COR-L47 (cell line): Measurements from ENCODE around the gene KRTAP10-5.
A peak's percentile ranks its signal among the peaks of the same experiment; 100 is the strongest.
"Not testable (repeated sequence)": the region's sequence is repeated elsewhere in the genome, so short reads cannot be mapped to it uniquely, and the experiment has no call there.

ENCODE experiments used
- DNase-seq: peaks from one replicate; lab custom pipeline; 2025; lab: John Stamatoyannopoulos, UW

Gene KRTAP10-5

DNA sequence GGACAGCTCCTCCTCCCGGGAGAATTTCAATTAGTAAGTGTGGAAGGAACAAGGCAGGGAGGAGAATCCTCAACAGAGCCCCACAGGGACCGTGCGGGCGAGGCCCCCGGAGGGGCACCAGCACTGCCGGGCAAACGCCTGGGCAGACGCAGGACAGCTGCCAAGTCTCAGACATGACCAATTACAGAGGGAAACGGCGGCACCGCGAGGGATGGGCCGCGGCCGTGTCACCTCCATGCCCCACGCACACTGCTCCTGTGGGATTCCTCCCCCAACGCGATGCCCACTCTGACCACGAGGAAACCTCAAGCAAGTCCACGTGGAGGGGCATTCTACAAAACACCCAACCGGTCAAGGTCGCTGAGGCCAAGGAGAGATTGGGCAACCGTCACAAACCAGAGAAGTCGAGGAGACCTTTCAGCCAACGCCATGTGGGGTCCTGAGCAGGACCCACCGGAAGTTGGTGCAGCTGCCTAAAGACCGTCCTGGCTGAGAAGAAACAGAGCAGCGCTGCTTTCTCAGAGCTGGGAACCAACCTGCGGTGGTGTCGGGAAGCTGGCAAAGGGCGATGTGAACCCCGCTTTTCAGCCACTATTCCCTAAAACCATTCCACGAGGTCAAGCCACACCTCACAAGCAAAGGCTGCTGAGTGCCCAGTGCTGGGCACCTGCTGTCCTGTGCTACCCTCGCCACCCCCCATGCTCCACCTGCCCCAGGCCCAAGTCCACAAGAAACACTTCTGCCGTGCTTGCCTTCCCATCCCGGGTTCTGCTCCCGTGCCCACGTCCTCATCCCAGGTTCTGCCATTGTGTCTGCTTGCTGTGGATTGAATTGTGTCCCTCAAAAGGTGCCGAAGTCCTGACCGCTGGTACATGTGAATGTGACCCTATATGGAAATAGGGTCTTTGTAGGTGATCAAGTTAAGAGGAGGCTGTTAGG lies 8.3 kb downstream of the KRTAP10-5 start:
- no peak for DNase-seq

DNA sequence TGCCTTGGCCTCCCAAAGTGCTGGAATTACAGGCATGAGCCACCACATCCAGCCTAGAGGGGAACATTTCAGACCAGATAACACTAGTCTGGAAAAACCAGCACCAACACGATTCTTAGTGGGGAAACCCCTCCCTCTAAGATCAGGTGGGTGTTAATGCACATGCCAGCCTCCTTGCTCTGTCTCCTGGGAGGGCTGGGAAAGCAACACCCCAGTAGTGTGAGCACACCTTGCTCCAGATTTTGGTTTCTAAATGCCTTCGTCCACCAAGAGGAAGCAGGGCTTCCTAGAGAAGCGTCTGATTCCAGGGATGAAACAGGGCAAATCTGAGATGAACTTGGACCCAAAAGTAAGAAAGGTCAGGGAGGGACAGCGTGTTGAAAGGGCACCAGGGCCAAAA lies 9.1 kb downstream of the KRTAP10-5 start:
- DNase-seq, result no peak

DNA sequence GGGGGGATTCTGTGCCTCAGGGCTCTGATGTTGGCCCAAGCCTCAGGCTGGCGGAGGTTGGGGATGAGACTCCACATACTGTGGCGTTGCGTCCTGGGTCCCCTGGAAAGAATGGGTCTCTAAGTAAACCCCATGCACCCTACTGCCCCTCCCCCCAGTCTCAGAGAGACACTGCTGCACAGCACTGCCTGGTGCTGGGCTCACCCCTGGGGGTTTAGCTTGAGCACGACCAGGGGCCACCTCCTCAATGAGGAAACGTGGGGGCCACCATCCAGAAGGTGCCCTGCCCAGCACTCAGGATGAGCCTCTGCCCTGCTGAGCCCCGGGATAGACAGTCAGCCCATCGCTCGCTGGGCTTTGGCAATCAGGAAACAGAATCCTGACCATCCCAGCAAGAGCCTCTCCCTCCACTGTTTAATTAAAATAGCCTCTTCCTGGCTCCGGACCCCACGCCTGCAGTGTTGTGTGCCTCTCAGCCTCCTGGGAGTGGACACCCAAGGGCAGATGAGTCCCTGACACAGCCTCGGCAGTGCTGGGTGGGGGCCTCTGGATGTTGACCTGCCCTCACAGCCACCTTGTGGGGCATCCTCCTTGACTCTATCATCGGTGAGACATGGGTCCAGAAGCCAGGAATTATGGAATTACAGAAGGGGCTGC lies 10.4 kb downstream of the KRTAP10-5 start:
- DNase-seq, result no peak

DNA sequence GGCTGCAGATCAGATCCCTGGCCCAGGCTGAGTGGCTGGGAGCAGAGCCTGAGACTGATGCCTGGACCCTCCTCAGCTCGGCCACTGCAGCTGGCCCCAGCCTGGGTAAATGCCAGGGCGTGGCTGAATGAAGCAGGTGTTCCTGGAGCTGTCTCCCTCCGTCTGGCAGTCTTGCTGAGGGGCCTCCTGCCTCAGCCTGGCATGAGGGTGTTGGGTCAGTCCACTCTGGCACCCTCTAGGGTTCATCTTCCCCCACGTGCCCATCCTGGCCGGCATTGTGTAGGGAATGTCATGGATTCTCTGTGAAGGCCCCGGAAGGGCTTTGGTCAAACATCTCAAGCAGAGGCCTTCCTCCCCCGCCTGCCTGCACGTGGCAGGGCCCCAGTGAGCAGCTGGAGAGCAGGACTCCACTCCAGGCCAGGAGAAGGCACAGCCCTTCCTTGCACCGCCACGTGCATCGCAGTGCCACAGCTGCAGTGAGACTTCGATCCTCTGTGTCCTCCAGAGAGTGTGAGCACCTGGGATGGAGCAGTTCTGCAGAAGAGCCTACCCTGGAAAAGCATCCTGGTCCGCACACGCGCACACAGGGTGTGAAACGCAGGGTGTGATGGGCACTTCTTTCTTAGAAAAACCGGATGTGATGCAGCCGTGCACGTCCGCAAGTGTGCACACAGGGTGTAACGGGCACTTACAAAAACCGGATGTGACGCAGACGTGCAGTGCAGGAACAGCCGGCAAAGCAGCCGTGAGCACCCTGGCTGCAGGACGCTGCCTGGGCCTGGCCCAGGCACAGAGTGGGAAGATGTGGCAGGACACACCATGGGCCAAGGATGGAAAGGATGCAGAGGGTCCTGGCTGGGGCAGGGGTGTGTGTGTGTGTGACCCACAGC lies 11.5 kb downstream of the KRTAP10-5 start:
- peak; percentile 80 for DNase-seq

DNA sequence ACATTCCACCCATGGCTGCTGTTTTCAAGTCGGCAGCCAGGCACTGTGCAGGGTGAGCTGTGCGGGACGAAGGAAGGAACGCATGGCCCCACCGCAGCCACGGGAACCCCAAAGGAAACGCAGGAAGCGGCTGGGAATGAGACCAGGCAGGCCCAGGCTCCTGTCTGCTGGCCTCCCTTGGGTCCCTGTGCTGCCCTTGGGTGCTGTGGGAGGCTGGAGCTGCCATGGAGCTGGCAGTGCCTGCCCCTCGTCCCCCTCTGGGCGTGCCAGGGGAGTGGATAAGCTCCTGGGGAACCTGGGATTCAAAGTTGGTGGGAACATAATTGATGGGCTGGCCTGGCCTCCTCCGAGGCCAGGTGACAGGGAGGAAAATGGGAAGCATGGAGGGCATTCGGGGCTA lies 12.1 kb downstream of the KRTAP10-5 start:
- DNase-seq, result peak; percentile 60

DNA sequence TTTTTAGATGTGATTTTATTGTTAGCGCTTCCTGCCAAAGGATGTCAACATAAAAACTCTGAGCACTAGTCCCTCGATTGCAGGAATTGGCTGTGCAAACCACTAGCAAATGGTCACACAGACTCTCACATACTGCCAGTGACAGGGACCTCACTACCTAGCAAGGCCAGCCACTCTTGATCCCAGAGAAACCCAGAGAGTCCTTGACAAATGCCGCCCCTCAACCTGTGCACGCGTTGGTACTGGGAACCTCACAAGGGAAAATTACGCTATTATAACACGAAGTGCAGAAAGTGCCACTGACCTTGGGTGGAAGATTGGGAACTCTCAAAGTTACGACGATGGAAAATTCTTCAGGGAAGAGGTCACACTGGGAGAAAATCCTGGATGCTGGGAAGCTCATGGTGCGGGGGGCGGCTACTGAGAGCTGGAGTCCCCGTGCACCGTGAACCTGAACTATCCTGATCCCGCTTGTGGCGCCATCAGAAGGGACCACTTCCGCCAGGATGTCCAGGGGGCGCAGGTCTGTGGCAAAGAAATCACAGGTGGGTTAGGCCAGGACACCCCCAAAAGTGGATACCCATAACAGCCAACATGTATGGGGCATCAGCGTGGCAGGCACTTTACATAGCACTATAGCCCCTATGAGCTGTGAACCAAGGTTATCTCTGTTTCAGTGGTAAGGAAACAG lies 12.8 kb downstream of the KRTAP10-5 start:
- no peak for DNase-seq

DNA sequence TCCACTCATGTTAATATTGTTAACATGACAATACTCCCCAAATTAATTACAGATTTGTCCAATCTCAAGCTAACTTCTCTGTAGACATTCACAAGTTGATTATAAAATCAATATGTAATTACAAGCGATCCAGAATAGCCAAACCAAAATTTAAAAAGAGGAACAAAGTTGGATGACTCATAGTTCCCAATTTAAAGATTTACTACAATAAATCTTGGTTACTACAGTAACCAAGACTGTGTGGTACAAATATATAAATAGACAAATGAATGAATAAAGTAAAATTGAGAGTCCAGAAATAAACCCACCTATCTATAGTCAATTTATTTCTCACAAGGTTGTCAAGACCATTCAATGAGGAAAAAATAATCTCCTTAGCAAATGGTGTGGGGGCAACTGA lies 14.0 kb downstream of the KRTAP10-5 start:
- no peak for DNase-seq

DNA sequence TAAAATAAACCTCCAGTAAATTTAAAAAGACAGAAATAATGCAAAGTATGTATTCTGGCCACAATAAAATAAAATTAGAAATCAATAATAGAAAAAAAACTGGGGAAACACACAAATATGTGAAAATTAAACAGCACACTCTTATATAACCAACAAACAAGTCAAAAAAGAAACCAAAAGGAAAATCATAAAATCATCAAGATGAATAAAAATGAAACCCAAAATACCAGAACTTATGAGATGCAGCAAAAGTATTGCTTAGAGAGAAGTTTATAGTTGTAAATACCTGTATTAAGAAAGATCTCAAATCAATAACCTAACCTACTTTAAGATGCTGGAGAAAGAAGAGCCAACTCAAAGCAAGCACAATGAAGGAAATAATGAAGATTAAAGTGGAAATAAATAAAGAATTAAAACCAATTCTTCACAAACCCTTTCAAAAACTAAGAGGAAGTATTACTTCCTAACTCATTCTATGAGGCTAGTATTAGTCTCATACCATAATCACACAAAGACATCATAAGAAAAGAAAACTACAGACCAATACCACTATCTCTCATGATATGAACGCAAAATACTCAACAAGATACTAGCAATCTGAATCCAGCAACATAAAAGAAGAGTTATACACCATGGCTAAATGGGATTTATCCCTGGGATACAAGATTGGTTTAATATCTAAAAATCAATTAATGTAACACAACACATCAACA lies 15.4 kb downstream of the KRTAP10-5 start:
- DNase-seq, result no peak

DNA sequence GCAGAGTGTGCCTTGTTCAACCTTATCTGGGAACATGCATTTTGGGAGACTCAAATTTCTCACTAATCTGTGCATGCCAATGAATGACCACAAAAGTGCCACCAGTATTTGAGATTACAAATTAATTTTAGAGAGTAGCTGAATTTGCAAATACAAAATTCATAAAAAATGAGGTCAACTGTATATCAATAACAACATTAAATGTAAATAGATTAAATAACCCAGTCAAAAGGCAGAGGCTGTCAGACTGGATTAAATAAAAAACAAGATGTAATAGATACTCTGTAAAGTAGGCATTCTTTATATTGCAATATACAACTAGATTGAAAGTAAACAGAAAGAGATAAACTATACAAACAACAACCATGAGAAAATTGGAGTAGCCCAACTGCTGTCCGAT lies 16.3 kb downstream of the KRTAP10-5 start:
- no peak for DNase-seq

DNA sequence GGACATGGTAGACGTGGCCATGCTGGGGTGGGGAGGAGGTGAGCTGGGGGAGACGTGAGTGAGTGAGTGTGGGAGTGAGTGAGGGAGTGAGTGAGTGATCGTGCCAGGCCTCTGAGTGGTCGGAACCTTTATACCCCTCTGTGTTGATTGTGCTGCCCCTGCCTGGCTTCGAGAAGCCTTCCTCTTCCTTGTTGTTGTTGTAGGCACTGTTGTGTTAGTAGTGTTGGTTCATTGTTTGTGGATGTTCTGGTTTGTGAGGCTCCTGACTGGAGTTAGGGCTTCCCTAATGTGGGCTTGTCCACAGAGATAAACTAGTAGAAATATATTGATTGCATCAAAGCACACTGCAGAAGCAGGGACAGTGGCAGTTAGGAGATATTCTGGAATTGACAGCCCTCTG lies 21.7 kb downstream of the KRTAP10-5 start, which contains the start of gene KRTAP10-3:
TSS of gene KRTAP10-3 (minus strand) at position 101 of the 400 bp plus-strand sequence. CDS start at position 21, 80 bp downstream.
- no peak for DNase-seq

DNA sequence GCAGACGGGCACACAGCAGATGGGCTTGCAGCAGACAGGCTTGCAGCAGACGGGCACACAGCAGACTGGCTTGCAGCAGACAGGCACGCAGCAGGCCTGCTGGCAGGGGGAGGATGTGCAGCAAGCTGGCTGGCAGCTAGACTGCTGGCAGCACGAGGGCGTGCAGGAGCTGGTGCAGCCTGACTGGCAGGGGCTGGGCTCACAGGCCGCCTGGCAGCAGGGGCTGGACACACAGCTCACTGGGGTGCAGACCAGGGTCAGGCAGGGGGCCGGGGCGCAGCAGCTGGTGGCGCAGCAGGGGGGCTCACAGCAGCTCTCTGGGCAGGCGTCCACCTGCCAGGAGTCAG lies 22.1 kb downstream of the KRTAP10-5 start:
- DNase-seq, result not testable (repeated sequence)

DNA sequence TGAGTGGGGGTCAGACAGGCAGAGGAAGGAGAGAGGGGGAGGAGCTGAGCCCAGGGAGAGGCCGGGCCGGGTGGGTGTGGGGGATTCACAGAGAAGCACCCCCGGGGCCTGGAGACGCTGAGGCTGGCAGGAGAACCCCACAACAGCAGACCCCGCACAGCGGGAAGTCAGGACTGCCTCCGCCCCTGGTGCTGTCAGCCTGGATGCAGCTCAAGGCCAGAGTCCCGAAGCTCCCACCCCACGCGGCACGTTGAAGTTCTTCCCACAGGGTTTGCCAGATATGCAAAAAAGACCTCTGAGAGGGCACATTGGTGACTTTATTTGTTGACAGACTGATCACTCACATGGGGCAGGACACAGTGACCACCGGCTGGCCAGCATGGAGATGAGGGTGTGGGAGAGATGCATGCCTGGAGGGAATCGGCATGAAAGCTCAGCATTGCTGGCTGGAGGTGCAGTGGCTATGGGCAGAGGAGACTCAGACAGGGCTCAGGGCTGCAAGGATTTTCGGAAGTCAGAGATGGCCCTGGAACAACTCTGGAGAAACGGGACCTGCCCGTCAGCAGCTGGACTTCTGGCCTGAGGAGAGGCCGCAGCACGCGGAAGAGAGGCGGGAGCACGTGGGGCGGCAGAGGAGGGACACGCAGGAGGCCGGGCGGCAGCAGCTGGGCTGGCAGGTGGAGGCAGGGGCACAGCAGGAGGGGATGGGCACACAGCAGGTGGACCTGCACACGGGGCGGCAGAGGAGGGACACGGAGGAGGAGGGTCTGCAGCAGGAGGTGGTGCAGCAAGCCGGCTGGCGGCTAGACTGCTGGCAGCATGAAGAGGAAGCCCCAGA lies 22.7 kb downstream of the KRTAP10-5 start:
- no peak for DNase-seq

DNA sequence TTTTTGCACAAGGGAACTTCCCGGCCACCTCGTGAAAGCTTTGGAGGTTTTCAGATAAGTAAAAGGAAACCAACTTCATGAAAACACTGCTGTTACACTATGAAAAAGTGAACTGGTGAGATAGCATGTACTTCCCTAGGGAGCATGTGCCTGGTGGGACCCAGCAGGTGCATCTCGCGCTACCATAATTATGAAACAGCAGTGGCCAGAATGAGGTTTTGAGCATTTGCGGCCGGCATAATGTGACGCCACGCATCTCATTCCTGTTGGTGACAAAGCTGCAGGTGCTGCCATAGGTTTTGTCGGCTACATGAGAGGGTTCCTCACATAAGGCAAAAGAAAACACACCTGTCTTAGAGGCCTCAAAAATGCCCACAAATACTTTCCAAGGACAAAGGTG lies 23.5 kb downstream of the KRTAP10-5 start:
- peak; percentile 57 for DNase-seq

DNA sequence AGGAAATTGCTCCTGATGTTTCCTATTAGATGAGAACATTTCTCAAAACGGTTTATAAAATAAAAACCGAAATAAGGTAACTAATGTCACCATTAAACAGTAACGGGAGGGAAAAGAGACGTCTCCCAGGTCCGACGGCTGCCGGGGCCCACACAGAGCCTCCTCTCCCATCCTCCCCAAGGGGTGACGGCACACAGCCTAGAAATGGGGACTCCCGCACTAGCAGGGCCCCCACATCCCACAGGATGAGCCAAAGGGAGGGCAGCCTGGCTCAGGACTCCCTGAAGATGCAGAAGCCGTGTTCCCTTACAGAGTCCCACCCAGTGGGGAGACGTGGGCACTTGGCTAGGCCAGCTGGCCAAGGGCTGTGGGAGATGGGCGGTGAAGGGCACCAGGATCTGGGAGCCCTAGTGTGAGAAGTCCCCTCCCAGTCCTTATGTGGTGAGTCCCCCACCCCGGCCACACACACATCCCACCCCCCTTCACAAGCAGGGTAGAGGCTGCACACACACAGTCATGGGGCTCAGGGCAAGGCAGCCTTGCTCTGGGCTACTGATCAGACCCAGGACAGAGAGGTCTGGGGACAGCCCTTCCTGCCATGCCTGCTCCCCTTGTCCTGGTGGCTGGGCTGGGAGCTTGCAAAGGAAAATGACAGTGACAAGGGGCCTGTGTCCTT lies 25.1 kb downstream of the KRTAP10-5 start:
- no peak for DNase-seq

DNA sequence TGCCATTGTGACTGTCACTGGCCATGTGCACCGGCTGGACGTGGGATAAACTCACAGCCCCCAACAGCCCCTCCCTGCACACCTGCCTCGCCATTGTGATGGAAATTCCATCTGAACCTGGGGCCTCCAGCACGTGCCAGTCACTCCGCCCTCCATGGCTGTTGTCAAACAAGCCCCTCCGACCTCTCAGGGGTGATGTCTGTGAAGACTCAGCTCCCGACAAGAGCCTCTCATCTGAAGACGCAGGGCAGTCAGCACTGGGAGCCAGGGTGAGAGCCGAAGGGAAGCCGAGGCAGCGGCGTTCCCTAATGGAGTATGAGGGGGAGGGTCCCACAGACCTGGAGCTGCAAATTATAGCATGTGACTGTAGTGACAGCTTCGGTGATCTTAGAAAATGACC lies 27.7 kb downstream of the KRTAP10-5 start:
- DNase-seq, result no peak

DNA sequence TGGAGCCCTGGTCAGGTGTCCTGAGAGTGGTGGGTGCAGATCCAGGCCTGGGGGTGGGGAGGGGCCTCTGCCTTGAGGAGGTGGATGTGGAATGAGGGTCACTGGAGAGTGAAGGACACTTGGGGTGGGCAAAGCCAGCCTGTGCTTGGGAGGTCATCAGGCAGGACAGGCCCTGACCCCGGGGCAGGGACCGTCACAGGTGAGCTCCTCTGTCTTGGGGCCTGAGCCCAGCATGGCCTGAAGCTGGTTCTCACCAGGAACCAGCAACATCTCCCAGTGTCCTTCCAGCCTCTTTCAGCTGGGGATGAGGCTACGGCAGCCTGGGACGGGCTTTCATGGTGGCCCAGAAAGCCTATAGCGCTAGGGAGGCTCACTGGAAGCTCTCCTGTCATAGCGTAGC lies 28.3 kb downstream of the KRTAP10-5 start:
- no peak for DNase-seq

DNA sequence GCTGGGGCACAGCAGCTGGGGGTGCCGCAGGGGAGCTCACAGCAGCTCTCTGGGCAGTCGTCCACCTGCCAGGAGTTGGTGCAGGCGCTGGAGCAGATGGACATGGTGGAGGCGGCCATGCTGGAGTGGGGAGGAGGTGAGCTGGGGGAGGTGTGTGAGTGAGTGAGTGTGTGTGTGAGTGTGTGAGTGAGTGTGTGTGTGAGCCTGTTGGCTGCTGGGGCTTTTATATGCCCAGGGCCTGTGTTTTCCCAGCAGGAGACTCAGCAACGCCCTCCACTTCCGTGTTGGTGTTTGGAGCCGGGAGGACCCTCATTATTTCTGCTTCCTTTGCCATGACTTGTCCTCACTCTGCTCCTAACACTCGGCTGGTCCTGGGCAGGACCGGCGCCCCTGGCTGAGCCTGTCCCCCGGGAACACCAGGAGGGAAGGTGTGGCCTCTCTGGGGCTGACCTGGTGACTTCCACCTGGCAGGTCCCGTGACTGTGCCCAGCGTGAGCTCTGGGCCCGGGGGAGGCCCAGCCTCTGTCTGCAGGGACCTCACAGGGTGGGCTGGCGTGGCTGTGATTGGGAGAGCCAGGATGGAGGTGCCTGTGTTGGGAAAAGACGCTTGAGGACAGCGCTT lies 29.0 kb downstream of the KRTAP10-5 start, which contains the start of gene KRTAP10-2:
TSS of gene KRTAP10-2 (minus strand) at position 166 of the 622 bp plus-strand sequence. CDS start at position 119, 47 bp downstream.
- peak; percentile 92 for DNase-seq

DNA sequence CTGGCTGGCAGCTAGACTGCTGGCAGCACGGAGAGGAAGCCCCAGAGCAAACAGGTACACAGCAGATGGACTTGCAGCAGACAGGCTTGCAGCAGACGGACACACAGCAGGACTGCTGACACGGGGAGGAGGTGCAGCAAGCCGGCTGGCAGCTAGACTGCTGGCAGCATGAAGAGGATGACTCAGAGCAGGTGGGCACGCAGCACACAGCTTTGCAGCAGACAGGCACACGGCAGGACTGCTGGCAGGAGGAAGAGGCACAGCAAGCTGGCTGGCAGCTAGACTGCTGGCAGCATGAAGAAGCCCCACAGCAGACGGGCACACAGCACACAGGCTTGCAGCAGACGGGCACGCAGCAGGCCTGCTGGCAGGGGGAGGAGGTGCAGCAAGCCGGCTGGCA lies 29.6 kb downstream of the KRTAP10-5 start:
- peak; percentile 40 for DNase-seq

DNA sequence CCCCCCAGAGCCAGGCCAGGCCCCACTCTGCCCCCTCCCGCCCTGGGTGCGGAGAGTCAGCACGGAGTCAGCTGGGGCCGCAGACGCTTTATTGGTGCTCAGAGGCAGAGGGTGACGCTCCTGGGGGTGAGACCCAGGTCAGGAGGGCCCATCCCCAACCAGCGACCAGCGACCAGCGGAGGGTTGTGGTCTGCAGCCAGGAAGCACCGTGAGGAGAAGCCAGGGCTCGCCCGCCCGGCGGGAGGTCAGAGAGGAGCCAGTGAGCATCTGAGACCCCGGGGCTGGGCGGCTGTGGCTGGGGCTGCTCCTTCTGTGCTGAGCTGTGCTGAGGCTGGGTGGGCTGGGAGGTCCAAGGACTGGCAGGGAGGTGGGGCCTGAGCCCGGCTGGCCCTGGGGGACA lies 30.1 kb downstream of the KRTAP10-5 start:
- not testable (repeated sequence) for DNase-seq
